ENCODE measurements around the gene MAU2. TPM values are rescaled to one million over a fixed set of nuclear protein-coding genes. Genes with fewer than 3 reads are reported as not detected.
"Not testable (repeated sequence)": the region's sequence is repeated elsewhere in the genome, so short reads cannot be mapped to it uniquely, and the experiment has no call there.

MAU2 gene
- total RNA-seq, 1 experiment from 2014 or later: 72.6 TPM

- Histone ChIP-seq H3K4me1 (ENCODE audit: insufficient read depth, low read length, poor library complexity, severe bottlenecking) (no peaks in the 10 kb centered on the region), H3K4me3 (ENCODE audit: low read depth, low read length, poor library complexity, severe bottlenecking) (no peak overlapping the region), H3K9me3 (ENCODE audit: low read depth, low read length, poor library complexity, severe bottlenecking) (no peaks in the 10 kb centered on the region), H3K36me3 (ENCODE audit: insufficient read depth, low read length, poor library complexity, severe bottlenecking) (peaks cover 50% of the 10 kb centered on the region), H3K27ac (ENCODE audit: low read depth, low read length, poor library complexity, severe bottlenecking) (no peak overlapping the region), H3K27me3 (replicated peaks; ENCODE audit: insufficient read depth, low read depth, low read length, poor library complexity) (no peaks in the 10 kb centered on the region)
- ChIA-PET POLR2A (ENCODE audit: low non-redundant PET) (no interaction called here), CTCF (no interaction called here)
- TF ChIP-seq EZH2 (IDR thresholded peaks at IDR 0.05; ENCODE audit: borderline replicate concordance, low read depth, low read length, poor library complexity, severe bottlenecking) (no peak), CTCF (conservative IDR thresholded peaks at IDR 0.05; ENCODE audit: low read depth, low read length) (no peak)
- no TSS peak for BruUV-seq (replicated peaks)
- DNase-seq (ENCODE audit: low spot score): no peak
- intact Hi-C loops (cut with micrococcal nuclease; ENCODE audit: unreplicated experiment): no loop called here
Measured at GRCh38 chr19:19348266-19348665, 27.6 kb downstream of the MAU2 start.

- H3K9me3 ChIP-seq (ENCODE audit: low read depth, low read length, poor library complexity, severe bottlenecking): no peaks in the 10 kb centered on the region
- intact Hi-C loops (cut with micrococcal nuclease; ENCODE audit: unreplicated experiment): no loop called here
- ChIA-PET POLR2A (ENCODE audit: low non-redundant PET) (no interaction called here), CTCF (no interaction called here)
- H3K27me3 ChIP-seq (replicated peaks; ENCODE audit: insufficient read depth, low read depth, low read length, poor library complexity): no peaks in the 10 kb centered on the region
- peaks cover 53% of the 10 kb centered on the region for H3K36me3 ChIP-seq (ENCODE audit: insufficient read depth, low read length, poor library complexity, severe bottlenecking)
- BruUV-seq (replicated peaks): no TSS peak
- H3K4me3 ChIP-seq (ENCODE audit: low read depth, low read length, poor library complexity, severe bottlenecking): no peak overlapping the region
- H3K4me1 ChIP-seq (ENCODE audit: insufficient read depth, low read length, poor library complexity, severe bottlenecking): no peaks in the 10 kb centered on the region
- no peak for DNase-seq (ENCODE audit: low spot score)
- TF ChIP-seq EZH2 (IDR thresholded peaks at IDR 0.05; ENCODE audit: borderline replicate concordance, low read depth, low read length, poor library complexity, severe bottlenecking) (no peak), CTCF (conservative IDR thresholded peaks at IDR 0.05; ENCODE audit: low read depth, low read length) (no peak)
- no peak overlapping the region for H3K27ac ChIP-seq (ENCODE audit: low read depth, low read length, poor library complexity, severe bottlenecking)
Measured at GRCh38 chr19:19349365-19349764, 28.7 kb downstream of the MAU2 start.

- intact Hi-C loops (cut with micrococcal nuclease; ENCODE audit: unreplicated experiment); H3K27me3 ChIP-seq (replicated peaks; ENCODE audit: insufficient read depth, low read depth, low read length, poor library complexity); POLR2A ChIA-PET (ENCODE audit: low non-redundant PET); CTCF ChIA-PET; H3K27ac ChIP-seq (ENCODE audit: low read depth, low read length, poor library complexity, severe bottlenecking); DNase-seq (ENCODE audit: low spot score); BruUV-seq (replicated peaks); H3K4me1 ChIP-seq (ENCODE audit: insufficient read depth, low read length, poor library complexity, severe bottlenecking); H3K4me3 ChIP-seq (ENCODE audit: low read depth, low read length, poor library complexity, severe bottlenecking); H3K9me3 ChIP-seq (ENCODE audit: low read depth, low read length, poor library complexity, severe bottlenecking): not testable (repeated sequence)
- peaks cover 53% of the 10 kb centered on the region for H3K36me3 ChIP-seq (ENCODE audit: insufficient read depth, low read length, poor library complexity, severe bottlenecking)
Measured at GRCh38 chr19:19350756-19351155, 30.1 kb downstream of the MAU2 start.

- no peak overlapping the region for H3K27ac ChIP-seq (ENCODE audit: low read depth, low read length, poor library complexity, severe bottlenecking)
- no peak for DNase-seq (ENCODE audit: low spot score)
- no peak overlapping the region for H3K4me3 ChIP-seq (ENCODE audit: low read depth, low read length, poor library complexity, severe bottlenecking)
- BruUV-seq (replicated peaks): no TSS peak
- no peaks in the 10 kb centered on the region for H3K27me3 ChIP-seq (replicated peaks; ENCODE audit: insufficient read depth, low read depth, low read length, poor library complexity)
- ChIA-PET POLR2A (ENCODE audit: low non-redundant PET) (no interaction called here), CTCF (no interaction called here)
- H3K4me1 ChIP-seq (ENCODE audit: insufficient read depth, low read length, poor library complexity, severe bottlenecking): no peaks in the 10 kb centered on the region
- no peaks in the 10 kb centered on the region for H3K9me3 ChIP-seq (ENCODE audit: low read depth, low read length, poor library complexity, severe bottlenecking)
- intact Hi-C loops (cut with micrococcal nuclease; ENCODE audit: unreplicated experiment): no loop called here
- peaks cover 52% of the 10 kb centered on the region for H3K36me3 ChIP-seq (ENCODE audit: insufficient read depth, low read length, poor library complexity, severe bottlenecking)
- TF ChIP-seq EZH2 (IDR thresholded peaks at IDR 0.05; ENCODE audit: borderline replicate concordance, low read depth, low read length, poor library complexity, severe bottlenecking) (no peak), CTCF (conservative IDR thresholded peaks at IDR 0.05; ENCODE audit: low read depth, low read length) (no peak)
Measured at GRCh38 chr19:19352823-19353222, 32.2 kb downstream of the MAU2 start.
